WTC11 (cell line): ENCODE results near the gene SLC38A4. TPM values are rescaled to one million over a fixed set of nuclear protein-coding genes. Genes with fewer than 3 reads are reported as not detected.

Source experiments
- ATAC-seq: fragments of 200-7000 bp; cut with Tn5 transposase; 2 replicates; pipeline ENCODE4 v1.10.0; 2021; ENCODE audit warnings: mild to moderate bottlenecking, moderate library complexity
- CTCF ChIA-PET: fragments of 300-600 bp; sonication (Branson Sonifier 250); formaldehyde crosslinking; loops from one replicate; lab custom pipeline; 2021; ENCODE audit warnings: antibody characterized with exemption; lab: Charles Lee
- POLR2A ChIA-PET: fragments of 350-600 bp; sonication (Branson Sonifier 250); formaldehyde crosslinking; loops from one replicate; lab custom pipeline; 2021; ENCODE audit warnings: antibody characterized with exemption; lab: Charles Lee
- DNase-seq: peaks from one replicate; pipeline ENCODE4 v3.0.0; 2021; ENCODE audit warnings: low spot score
- H3K27ac Mint-ChIP-seq: 2 replicates; pipeline ENCODE4 v1.8.0; 2021; ENCODE audit warnings: mixed read lengths
- H3K27me3 Mint-ChIP-seq: 2 replicates; pipeline ENCODE4 v1.8.0; 2021; ENCODE audit warnings: low read depth, mild to moderate bottlenecking, moderate library complexity, mixed read lengths
- H3K36me3 Mint-ChIP-seq: 2 replicates; pipeline ENCODE4 v1.8.0; 2021; ENCODE audit warnings: mixed read lengths
- H3K4me1 Mint-ChIP-seq: 2 replicates; pipeline ENCODE4 v1.8.0; 2022; ENCODE audit warnings: mixed read lengths
- H3K4me3 Mint-ChIP-seq: 2 replicates; pipeline ENCODE4 v1.8.0; 2021; ENCODE audit warnings: mild to moderate bottlenecking, moderate library complexity, mixed read lengths
- H3K9me3 Mint-ChIP-seq: 2 replicates; pipeline ENCODE4 v1.8.0; 2021; ENCODE audit warnings: mixed read lengths
- CBFB ChIP-seq: sonication (generic); formaldehyde crosslinking; IDR thresholded peaks from 2 replicates; pipeline ENCODE4 v1.8.1; 2022; ENCODE audit warnings: mild to moderate bottlenecking, low read depth, missing genetic modification reagents
- EMX1 ChIP-seq: fragments of 250-450 bp; sonication (Bioruptor Pico); IDR thresholded peaks from 2 replicates; pipeline ENCODE4 v1.8.0; 2021; ENCODE audit warnings: mild to moderate bottlenecking
- JAZF1 ChIP-seq: fragments of 250-450 bp; sonication (Bioruptor Pico); IDR thresholded peaks from 2 replicates; pipeline ENCODE4 v1.9.0; 2021; ENCODE audit warnings: moderate library complexity, mild to moderate bottlenecking, inconsistent platforms
- KAT7 ChIP-seq: sonication (generic); formaldehyde crosslinking; IDR thresholded peaks from 2 replicates; pipeline ENCODE4 v1.8.1; 2023; ENCODE audit warnings: missing genetic modification reagents, mild to moderate bottlenecking, borderline replicate concordance
- NR2C2 ChIP-seq: sonication (generic); formaldehyde crosslinking; IDR thresholded peaks from 2 replicates; pipeline ENCODE4 v1.8.0; 2022; ENCODE audit warnings: mild to moderate bottlenecking, missing genetic modification reagents
- PRRX2 ChIP-seq: fragments of 250-450 bp; sonication (Bioruptor Pico); IDR thresholded peaks from 2 replicates; pipeline ENCODE4 v1.8.0; 2021; ENCODE audit warnings: mild to moderate bottlenecking
- ZNF232 ChIP-seq: sonication (generic); formaldehyde crosslinking; IDR thresholded peaks from 2 replicates; pipeline ENCODE4 v1.8.0; 2022; ENCODE audit warnings: mild to moderate bottlenecking, missing genetic modification reagents
- total RNA-seq: library from RNA; stranded (reverse); gene quantifications from 3 replicates; pipeline ENCODE4 v1.2.3, GENCODE V29; 2021
- TF ChIP-seq, protein P1 (sequence below): fragments of 250-450 bp; sonication (Bioruptor Pico); conservative IDR thresholded peaks from 2 replicates; pipeline ENCODE4 v1.9.0; 2021; ENCODE audit warnings: mild to moderate bottlenecking
- TF ChIP-seq, protein P2 (sequence below): sonication (generic); formaldehyde crosslinking; IDR thresholded peaks from 2 replicates; pipeline ENCODE4 v1.8.0; 2023; ENCODE audit warnings: missing genetic modification reagents, mild to moderate bottlenecking, borderline replicate concordance
- TF ChIP-seq, protein P3 (sequence below): sonication (generic); formaldehyde crosslinking; IDR thresholded peaks from 2 replicates; pipeline ENCODE4 v1.8.1; 2023; ENCODE audit warnings: mild to moderate bottlenecking, moderate library complexity, missing genetic modification reagents
- TF ChIP-seq, protein P4 (sequence below): fragments of 250-450 bp; sonication (Bioruptor Pico); IDR thresholded peaks from 2 replicates; pipeline ENCODE4 v1.9.0; 2021; ENCODE audit warnings: mild to moderate bottlenecking
- TF ChIP-seq, protein P5 (sequence below): sonication (generic); formaldehyde crosslinking; IDR thresholded peaks from 2 replicates; pipeline ENCODE4 v1.8.1; 2023; ENCODE audit warnings: mild to moderate bottlenecking, missing genetic modification reagents

SLC38A4 gene
- total RNA-seq, 1 experiment from 2014 or later = 6.1 TPM

DNA sequence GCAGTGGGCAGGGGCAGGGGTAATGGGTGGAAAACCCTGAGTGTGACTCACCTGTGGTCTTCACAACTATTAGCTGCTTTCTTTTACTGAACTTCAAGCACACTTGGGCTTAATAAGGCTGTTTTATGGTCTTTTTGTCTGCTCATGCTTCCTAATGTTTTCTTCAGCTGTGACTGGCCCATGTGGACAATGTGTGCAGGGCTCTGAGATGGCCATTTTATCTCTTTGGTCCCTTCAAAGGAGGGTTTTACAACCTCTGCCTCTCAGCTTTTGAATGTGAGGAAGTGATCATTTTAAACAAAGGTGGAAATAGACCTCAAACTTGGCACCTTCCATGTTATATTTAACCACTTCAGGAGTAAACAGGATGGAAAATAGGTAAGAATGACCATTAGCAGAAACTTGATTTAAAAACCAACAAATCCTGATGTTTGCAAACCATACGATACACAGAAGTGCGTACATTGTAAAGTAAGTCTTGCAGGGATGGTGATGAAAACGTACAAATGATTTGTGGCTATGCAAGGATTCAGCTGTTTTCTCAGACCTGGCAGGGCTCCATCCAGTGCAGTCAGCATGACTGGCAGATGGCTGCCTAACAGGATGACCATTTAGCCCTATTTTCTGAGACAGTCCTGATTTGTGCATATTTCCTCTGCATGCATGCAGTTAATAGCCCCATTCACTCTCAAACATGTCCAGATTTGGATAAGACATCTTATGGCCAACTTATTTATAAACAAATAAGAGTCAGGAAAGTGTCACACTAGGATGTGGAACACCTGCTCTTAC is 103.2 kb downstream of the SLC38A4 start:
- DNase-seq (no peak), ATAC-seq (no peak)
- H3K27ac Mint-ChIP-seq = no peak overlapping the region
- peaks cover 4% of the 10 kb centered on the region for H3K36me3 Mint-ChIP-seq
- ChIA-PET POLR2A (no interaction called here), CTCF (no interaction called here)
- H3K27me3 Mint-ChIP-seq = no peaks in the 10 kb centered on the region
- no peak overlapping the region for H3K4me3 Mint-ChIP-seq
- TF ChIP-seq, protein P1, sequence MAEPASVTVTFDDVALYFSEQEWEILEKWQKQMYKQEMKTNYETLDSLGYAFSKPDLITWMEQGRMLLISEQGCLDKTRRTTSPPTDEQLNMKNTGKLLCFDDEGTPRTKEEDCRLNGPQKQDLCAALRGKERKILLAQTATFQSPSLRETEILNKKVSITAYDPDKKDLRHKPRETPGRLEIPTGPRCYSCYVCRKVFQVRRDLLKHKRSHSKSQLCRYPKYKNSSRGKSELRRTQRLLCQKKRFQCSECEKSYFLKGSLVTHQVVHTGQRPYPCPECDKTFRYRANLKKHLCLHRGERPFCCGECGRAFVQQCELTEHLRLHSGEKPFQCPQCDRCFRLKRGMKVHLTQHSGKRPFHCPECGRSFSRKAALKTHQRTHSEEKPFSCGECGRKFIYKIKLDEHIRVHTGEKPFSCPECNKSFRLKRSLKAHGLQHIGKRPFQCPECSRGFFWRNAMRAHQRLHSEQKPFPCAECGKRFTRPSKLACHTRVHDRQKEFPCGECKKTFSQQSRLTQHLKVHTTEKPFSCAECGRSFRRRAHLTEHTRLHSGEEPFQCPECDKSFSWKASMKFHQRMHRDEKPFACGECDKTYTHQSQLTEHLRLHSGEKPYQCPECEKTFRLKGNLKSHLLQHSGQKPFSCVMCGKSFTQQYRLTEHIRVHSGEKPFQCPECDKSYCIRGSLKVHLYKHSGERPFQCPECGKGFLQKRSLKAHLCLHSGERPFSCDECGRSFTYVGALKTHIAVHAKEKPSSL (CRISPR knock-in tag) = no peak
- TF ChIP-seq, protein P2, sequence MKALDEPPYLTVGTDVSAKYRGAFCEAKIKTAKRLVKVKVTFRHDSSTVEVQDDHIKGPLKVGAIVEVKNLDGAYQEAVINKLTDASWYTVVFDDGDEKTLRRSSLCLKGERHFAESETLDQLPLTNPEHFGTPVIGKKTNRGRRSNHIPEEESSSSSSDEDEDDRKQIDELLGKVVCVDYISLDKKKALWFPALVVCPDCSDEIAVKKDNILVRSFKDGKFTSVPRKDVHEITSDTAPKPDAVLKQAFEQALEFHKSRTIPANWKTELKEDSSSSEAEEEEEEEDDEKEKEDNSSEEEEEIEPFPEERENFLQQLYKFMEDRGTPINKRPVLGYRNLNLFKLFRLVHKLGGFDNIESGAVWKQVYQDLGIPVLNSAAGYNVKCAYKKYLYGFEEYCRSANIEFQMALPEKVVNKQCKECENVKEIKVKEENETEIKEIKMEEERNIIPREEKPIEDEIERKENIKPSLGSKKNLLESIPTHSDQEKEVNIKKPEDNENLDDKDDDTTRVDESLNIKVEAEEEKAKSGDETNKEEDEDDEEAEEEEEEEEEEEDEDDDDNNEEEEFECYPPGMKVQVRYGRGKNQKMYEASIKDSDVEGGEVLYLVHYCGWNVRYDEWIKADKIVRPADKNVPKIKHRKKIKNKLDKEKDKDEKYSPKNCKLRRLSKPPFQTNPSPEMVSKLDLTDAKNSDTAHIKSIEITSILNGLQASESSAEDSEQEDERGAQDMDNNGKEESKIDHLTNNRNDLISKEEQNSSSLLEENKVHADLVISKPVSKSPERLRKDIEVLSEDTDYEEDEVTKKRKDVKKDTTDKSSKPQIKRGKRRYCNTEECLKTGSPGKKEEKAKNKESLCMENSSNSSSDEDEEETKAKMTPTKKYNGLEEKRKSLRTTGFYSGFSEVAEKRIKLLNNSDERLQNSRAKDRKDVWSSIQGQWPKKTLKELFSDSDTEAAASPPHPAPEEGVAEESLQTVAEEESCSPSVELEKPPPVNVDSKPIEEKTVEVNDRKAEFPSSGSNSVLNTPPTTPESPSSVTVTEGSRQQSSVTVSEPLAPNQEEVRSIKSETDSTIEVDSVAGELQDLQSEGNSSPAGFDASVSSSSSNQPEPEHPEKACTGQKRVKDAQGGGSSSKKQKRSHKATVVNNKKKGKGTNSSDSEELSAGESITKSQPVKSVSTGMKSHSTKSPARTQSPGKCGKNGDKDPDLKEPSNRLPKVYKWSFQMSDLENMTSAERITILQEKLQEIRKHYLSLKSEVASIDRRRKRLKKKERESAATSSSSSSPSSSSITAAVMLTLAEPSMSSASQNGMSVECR (CRISPR knock-in tag) = no peak
- H3K9me3 Mint-ChIP-seq = peaks cover 25% of the 10 kb centered on the region
- no peaks in the 10 kb centered on the region for H3K4me1 Mint-ChIP-seq

DNA sequence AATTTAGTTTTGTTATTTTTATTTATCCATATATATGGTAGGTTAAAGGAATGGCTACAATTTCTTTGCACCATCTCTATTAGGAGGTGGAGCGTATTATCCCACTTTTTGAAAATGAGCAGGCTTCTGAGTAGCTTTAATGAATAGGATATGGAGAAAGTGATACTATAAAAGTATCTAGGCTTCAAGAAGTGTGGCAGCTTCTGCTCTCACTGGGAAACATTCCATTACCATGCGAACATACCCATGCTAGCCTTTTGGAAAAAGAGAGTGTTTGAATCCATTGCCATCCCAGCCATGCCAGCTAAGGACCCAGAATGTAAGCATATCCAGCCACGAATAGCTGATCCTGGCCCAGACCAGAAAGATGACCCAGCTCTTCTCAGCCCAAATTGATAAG is 107.3 kb downstream of the SLC38A4 start:
- Mint-ChIP-seq H3K9me3 (peaks cover 14% of the 10 kb centered on the region), H3K4me1 (no peaks in the 10 kb centered on the region), H3K4me3 (no peak overlapping the region), H3K27ac (no peak overlapping the region), H3K27me3 (no peaks in the 10 kb centered on the region), H3K36me3 (no peaks in the 10 kb centered on the region)
- ChIA-PET CTCF (no interaction called here), POLR2A (no interaction called here)
- no peak for ATAC-seq
- no peak for DNase-seq
- TF ChIP-seq NR2C2 (CRISPR knock-in tag) (no peak), ZNF232 (CRISPR knock-in tag) (no peak), CBFB (CRISPR knock-in tag) (no peak), JAZF1 (CRISPR knock-in tag) (no peak), EMX1 (CRISPR knock-in tag) (no peak), PRRX2 (CRISPR knock-in tag) (no peak), KAT7 (CRISPR knock-in tag) (no peak)
- TF ChIP-seq, protein P3, sequence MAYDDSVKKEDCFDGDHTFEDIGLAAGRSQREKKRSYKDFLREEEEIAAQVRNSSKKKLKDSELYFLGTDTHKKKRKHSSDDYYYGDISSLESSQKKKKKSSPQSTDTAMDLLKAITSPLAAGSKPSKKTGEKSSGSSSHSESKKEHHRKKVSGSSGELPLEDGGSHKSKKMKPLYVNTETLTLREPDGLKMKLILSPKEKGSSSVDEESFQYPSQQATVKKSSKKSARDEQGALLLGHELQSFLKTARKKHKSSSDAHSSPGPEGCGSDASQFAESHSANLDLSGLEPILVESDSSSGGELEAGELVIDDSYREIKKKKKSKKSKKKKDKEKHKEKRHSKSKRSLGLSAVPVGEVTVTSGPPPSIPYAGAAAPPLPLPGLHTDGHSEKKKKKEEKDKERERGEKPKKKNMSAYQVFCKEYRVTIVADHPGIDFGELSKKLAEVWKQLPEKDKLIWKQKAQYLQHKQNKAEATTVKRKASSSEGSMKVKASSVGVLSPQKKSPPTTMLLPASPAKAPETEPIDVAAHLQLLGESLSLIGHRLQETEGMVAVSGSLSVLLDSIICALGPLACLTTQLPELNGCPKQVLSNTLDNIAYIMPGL (CRISPR knock-in tag) = no peak
- TF ChIP-seq, protein P4, sequence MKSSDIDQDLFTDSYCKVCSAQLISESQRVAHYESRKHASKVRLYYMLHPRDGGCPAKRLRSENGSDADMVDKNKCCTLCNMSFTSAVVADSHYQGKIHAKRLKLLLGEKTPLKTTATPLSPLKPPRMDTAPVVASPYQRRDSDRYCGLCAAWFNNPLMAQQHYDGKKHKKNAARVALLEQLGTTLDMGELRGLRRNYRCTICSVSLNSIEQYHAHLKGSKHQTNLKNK (CRISPR knock-in tag) = no peak
- TF ChIP-seq, protein P5, sequence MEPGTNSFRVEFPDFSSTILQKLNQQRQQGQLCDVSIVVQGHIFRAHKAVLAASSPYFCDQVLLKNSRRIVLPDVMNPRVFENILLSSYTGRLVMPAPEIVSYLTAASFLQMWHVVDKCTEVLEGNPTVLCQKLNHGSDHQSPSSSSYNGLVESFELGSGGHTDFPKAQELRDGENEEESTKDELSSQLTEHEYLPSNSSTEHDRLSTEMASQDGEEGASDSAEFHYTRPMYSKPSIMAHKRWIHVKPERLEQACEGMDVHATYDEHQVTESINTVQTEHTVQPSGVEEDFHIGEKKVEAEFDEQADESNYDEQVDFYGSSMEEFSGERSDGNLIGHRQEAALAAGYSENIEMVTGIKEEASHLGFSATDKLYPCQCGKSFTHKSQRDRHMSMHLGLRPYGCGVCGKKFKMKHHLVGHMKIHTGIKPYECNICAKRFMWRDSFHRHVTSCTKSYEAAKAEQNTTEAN (CRISPR knock-in tag) = no peak
